Stimulated activated CD4-positive, alpha-beta T cell treated with anti-CD3 and anti-CD28 coated beads, Interleukin-2, amount 100 ng/mL, for 24 hours (primary cell): ENCODE measurements around the gene RAVER1.
"Not testable (repeated sequence)": the region's sequence is repeated elsewhere in the genome, so short reads cannot be mapped to it uniquely, and the experiment has no call there.

Experiments used
- DNase-seq, 2 donors: peaks; one replicate each; pipeline ENCODE4 v3.0.0-alpha.2; 2020

The RAVER1 gene

GRCh38 chr19:10332965-10333757, at the start of gene RAVER1:
Gene RAVER1, minus strand, starts transcription at chr19:10333529. Its CDS starts 22 bp downstream, at chr19:10333507.
- peak; percentile 98 to 99 for DNase-seq

- not testable (repeated sequence) for DNase-seq
These were observed 49.8 kb upstream of the RAVER1 start for GRCh38 chr19:10383223-10383499.

GRCh38 chr19:10380313-10381102, 47.2 kb upstream of the RAVER1 start, which contains the start of gene TYK2:
Gene TYK2, minus strand, starts transcription at chr19:10380572. Its CDS starts 2,166 bp downstream, at chr19:10378406.
- peak; percentile 97 to 98 for DNase-seq

DNA sequence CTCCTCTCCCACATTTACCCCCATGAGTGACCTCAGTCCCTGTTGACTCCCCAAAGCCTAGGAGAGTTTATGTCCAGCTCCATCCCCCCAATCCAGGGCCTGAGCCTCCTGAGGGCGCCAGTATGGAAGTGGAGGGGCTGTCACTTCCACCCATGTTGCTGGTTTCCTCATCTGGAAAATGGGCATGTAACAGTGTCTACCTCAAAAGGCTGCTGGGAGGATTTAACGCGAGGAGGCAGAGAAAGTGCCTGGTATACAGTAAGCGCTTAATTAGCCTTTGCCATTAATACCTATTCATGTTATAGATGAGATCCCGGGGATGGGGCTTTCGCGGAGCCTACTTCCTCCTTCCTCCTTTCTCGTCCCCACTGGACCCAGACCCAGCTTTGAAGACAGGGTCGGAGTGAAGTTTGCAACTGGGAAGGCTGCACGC, 46.6 kb upstream of the RAVER1 start:
- DNase-seq: no peak

DNA sequence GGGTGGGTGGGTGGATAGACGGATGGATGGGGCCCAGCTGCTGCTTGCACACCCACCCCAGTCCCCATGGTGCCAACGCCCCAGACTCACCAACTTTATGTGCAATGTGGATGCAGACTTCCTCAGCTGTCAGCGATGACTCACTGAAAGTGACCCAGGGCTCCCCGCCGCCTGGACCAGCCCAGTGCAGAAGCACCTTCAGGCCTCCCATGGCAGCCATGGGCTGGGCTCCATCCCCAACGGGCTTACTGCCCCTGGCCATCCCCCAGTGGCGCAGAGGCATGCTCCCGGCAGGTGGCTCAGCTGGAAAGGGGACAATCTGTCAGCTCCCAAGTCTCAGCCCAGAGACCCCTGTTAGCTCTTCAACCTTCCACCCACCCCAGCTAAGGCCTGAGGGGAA, 44.8 kb upstream of the RAVER1 start:
- DNase-seq: no peak

DNA sequence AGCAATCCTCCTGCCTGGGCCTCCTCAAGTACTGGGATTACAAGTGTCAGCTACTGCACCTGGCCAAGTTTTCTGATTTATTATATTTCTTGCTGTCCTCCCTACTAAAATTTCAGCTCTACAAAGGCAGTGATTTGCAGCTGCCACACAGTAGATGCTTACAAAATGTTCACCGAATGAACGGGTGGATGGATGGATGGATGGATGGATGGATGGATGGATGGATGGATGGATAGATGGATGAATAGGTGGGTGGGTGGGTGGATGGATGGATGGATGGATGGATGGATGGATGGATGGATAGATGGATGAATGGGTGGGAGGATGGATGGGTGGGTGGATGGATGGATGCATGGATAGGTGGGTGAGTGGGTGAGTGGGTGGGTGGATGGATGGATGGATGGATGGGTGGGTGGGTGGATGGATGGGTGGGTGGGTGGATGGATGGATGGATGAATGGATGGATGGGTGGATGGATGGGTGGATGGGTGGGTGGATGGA, 43.9 kb upstream of the RAVER1 start:
- not testable (repeated sequence) for DNase-seq

DNA sequence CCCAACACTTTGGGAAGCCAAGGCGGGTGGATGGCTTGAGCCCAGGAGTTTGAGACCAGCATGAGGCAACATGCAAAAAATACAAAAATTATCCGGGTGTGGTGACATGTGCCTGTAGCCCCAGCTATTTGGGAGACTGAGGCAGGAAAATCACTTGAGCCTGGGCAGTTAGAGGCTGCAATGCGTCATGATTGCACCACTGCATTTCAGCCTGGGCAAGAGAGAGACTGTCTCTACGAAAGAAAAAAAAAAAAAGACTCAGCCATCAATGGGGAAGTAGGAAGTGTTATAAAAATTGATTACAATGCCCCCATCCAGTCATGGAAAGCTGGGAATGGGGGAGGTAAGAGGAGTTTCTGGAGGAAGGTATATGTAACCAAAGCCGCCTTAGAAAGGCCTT, 41.6 kb upstream of the RAVER1 start:
- no peak for DNase-seq

DNA sequence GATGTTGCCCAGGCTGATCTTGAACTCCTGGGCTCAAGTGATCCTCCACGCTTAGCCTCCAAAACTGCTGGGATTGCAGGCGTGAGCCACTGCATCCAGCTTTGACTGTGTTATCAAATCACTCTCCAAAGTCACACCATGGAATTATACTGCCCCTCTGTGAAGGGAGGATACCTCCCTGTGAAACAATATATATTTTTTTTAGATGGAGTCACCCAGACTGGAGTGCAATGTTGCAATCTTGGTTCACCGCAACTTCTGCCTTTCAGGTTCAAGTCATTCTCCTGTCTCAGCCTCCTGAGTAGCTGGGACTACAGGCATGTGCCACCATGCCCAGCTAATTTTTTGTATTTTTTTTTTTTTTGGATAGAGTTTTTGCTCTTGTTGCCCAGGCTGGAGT, 39.4 kb upstream of the RAVER1 start:
- no peak for DNase-seq

DNA sequence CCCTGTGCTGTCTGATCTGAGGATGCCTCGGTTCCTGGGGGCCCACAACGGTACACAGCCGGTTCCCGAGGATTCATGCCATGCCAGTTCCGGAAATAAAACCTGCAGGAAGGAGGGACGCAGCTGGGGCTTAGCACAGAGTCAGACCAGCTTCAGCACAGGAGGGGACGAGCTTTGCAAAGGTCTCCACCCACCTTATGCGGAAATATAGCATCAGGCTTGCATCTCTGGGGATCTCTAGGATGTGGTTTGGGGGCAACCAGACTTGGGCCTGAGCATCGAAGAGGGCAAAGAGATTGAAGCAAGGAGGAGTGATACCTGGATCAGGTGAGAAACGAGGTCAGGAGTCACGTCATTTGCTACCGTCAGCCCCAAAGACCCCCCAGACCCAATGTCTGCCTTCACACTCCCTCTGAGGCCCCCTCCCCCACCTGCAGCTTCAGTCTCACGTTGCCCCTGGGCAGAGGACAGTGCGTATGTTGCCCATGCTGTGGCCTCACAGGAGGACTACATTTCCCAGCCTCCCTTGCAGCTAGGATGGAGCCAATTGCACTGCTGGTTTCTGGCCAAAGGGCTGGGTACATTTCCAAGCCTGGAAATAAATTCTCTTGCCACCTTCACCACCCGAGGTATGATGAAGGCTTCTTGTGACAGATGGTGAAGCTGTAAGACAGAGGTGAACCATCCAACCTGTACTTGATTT, 34.9 kb upstream of the RAVER1 start:
- no peak for DNase-seq

DNA sequence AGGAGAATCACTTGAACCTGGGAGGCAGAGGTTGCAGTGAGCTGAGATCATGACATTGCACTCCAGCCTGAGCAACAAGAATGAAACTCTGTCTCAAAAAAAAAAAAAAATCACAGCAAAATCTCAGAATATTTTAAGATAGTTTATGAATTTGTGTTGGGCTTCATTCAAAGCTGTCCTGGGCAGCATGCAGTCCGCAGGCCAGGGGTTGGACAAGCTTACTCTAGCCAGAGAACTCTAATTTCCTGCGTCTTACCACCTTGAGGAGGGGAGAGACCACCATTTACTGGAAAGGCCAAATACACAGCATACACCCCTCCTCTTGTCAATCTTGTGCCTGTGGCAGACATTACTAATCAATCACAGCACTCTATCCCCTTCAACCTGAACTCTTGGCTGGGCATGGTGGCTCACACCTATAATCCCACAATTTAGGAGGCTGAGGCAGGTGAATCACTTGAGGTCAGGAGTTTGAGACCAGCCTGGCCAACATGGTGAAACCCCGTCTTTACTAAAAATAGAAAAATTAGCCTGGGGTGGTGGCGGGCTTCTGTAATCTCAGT, 33.7 kb upstream of the RAVER1 start:
- DNase-seq: not testable (repeated sequence)

- DNase-seq: no peak
These were observed 32.2 kb upstream of the RAVER1 start for GRCh38 chr19:10365518-10365917.

GRCh38 chr19:10364644-10365043, 31.3 kb upstream of the RAVER1 start:
- DNase-seq: no peak

GRCh38 chr19:10363789-10364281, 30.5 kb upstream of the RAVER1 start:
- DNase-seq: no peak

DNA sequence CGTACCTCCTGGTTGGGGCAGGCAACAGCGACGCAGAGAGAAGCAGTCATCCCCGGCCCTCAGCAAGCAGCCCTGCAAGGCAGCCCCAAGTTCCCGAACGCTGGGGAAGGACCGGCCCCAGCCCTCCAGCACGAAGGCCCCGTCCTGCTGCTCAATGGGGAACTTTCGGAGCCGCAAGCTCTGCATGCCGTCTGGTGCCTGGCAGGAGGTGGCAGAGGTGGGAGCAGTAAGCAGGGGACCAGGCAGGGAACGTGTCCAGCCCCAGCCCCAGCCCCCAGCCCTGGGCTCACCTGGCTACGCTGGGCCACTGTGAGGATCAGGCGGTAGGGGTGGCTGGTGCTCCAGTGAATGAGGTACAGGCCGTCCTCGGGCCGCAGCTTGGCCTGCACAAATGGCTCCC, 28.9 kb upstream of the RAVER1 start:
- no peak for DNase-seq

GRCh38 chr19:10361569-10362011, 28.3 kb upstream of the RAVER1 start:
- DNase-seq: no peak

DNA sequence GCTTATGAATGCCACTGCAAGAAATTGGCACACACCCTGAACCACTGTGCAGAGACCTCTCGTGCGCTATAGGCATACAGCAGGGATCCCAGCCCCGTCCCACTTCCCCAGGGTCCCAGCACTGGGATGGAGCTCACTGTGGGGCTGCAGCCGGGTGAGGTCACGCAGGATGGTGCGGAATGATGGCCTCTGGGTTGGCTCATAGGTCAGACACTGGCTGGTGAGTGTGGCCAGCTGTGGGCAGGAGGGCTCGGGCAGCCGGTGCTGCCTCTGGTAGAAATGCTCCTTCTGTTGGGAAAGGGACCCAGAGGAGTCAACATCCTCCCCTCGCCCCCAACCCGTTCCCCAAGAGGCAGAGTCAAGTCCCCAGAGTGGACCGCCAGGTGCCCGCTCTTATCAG, 23.1 kb upstream of the RAVER1 start:
- DNase-seq: no peak

DNA sequence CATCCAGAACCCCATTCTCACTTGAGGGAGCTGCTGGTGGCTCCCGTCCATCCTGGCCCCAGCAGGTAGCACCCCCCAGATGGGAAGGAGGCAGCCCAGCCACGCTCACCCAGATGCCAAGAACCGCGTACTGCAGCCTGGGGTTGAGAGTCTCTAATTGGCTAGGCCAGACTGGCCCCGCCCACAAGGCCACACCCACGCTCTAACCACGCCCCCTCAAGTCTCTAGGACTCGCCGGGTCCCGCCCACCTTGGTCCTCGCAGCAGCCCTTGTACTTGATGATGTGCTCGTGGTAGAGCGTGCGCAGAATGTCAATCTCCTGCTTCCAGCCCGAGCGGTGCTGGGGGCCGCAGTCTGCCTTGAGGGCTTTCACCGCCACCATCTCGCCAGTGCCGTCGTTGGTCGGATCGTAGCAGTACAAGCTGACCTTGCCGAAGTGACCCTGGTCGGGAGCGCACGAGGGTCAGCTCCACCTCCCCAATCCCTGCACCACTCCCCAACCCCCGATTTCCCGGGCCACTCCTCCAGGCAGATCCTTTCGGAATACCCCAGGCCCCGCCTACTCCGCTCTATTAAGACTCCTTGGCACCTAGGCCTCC, 20.6 kb upstream of the RAVER1 start:
- DNase-seq: peak; percentile 59 to 70

- no peak for DNase-seq
These were observed 19.7 kb upstream of the RAVER1 start for GRCh38 chr19:10352764-10353671.

DNA sequence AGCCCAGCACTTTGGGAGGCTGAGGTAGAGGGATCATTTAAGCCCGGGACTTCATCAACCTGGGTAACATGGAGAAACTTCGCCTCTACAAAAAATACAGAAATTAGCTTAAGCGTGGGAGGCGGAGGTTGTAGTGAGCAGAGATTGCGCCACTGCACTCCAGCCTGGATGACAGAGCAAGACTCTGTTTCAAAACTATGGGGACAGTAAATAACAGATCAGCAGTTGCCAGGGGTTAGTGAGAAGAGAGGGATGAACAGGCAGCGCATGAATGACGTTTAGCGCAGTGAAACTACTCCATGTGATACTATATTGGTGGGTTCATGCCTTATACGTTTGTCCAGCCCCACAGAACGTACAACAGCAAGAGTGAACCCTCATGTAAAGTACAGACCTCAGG, 13.2 kb upstream of the RAVER1 start:
- no peak for DNase-seq

DNA sequence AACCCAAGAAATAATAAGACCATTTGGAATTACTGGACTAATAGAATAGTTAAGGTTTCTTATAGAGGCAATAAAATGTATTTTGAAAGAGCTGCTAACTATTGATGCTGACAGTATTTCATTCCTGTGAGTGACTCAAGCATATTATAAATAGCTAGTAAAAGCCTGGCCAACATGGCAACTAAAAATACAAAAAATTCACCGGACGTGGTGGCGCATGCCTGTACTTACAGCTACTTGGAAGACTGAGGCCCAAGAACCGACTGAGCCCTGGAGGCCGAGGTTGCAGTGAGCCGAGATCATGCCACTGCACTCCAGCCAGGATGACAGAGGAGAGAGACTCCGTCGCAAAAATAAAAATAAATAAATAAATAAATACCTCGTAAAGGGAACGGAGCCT, 11.5 kb upstream of the RAVER1 start:
- no peak for DNase-seq

DNA sequence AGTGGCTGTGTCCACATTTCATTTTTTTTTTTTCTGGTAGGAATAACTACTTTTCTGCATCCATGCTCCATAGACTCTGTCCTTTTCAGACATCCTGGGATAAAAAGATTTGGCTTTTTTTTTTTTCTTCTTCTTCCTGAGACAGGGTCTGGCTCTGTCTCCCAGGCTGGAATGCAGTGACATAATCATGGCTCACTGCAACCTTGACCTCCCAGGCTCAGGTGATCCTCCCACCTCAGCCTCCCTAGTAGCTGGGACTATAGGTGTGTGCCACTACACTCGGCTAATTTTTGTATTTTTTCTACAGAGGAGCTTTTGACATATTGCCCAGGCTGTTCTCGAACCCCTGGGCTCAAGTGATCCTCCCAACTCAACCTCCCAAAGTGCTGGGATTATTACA, 10.2 kb upstream of the RAVER1 start:
- DNase-seq: no peak
